GM19099 (cell line): Measurements from ENCODE around the gene ADAM17.

ENCODE experiments used
- POLR2A ChIP-seq: IDR thresholded peaks from 3 replicates; pipeline ENCODE4 v1.6.1; 2011; ENCODE audit warnings: low read depth; ENCODE audit not compliant: insufficient read length; ENCODE audit errors: extremely low read depth

The ADAM17 gene

GRCh38 chr2:9538000-9538507, 17.6 kb downstream of the ADAM17 start:
- no peak for TF ChIP-seq POLR2A

- TF ChIP-seq POLR2A: no peak
These were observed 19.1 kb downstream of the ADAM17 start for GRCh38 chr2:9536504-9536903.

DNA sequence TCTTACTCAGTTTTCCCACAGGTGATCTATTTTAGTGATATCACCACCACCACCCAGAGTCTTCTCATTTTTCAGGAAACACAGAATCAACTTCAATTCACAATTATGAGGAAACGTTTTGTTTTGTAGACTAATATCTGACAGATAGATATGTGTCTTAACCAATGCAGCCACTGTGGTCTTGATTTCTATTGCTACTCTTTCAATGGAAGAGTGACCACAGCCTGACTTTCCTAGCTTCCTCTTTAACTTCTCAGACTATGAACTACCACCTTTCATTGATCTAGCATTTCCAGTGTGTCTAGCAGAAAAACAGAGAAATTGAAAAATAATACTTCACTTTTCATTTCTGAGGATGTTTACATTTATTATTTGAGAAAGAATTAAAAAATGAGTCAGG, 20.5 kb downstream of the ADAM17 start:
- no peak for TF ChIP-seq POLR2A

DNA sequence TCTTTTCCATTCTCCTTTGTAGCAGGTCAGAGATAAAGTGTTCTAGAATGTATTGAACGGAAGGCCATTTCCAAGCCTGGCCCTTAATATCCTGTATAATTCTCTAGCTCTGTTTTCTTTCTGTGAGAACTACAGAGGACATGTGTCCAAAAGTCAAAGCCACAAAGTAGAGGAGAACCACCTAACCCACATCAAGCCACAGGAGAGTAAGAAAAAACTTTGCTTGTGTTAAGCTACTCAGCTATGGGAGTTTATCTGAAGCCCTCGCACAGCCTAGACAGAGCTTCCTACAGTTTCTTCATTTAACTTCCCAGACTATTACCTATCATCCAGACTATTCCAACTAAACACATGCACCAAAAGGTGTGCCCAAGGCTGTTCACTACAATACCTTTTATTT, 22.0 kb downstream of the ADAM17 start:
- no peak for TF ChIP-seq POLR2A

DNA sequence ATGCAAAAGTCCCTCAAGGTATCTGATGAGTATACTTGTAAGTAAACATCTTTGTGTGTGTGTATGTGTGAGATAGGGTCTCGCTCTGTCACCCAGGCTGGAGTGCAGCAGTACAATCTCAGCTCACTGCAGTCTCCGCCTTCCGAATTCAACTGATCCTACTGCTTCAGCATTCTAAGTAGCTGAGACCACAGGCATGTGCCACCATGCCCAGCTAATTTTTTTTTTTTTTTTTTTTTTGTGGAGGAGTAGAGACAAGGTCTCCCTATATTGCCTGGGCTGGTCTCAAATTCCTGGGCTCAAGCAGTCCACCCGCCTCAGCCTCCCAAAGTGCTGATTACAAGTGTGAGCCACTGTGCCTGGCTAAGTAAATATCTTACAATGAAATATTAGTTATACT, 23.2 kb downstream of the ADAM17 start:
- TF ChIP-seq POLR2A: no peak

GRCh38 chr2:9527995-9528787, 27.4 kb downstream of the ADAM17 start:
- TF ChIP-seq POLR2A: no peak

DNA sequence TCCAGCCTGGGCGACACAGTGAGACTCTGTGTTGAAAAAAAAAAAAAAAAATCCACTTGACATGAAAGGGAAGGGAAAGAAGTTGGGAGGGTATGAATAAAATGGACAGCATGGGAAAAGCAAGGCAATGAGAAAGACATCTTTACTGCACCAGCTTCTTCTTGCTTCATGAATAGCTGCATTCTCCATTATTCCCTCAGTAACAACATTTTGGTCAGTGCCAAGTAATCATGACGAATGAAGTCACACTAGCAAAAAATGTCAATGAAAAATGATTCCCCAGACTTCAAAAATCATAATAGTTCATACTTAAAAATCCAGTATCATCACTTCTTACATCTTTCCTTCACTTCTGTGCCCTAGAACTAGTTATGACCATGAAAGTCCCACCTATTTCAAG, 30.4 kb downstream of the ADAM17 start:
- TF ChIP-seq POLR2A: no peak

GRCh38 chr2:9524291-9524690, 31.3 kb downstream of the ADAM17 start:
- TF ChIP-seq POLR2A: no peak

DNA sequence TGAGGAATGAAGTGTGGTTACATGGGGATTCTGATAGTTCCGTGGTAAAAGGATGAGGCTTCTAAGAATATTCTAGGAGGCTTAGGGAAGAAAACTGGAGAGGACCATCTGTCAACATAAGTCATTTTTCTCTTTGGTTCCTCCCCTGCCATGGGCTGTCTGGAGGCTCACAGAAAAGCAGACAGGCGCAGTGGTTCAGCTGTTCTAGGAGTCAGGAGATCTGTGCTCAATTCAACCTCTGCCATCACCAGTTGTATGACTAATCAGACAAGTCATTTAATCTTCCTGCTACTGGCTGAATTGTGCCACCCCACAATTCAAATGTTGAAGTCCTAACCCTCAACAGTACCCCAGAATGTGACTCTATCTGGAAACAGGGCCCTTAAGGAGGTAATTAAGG, 36.4 kb downstream of the ADAM17 start:
- no peak for TF ChIP-seq POLR2A

GRCh38 chr2:9518780-9519179, 36.9 kb downstream of the ADAM17 start:
- TF ChIP-seq POLR2A: no peak

DNA sequence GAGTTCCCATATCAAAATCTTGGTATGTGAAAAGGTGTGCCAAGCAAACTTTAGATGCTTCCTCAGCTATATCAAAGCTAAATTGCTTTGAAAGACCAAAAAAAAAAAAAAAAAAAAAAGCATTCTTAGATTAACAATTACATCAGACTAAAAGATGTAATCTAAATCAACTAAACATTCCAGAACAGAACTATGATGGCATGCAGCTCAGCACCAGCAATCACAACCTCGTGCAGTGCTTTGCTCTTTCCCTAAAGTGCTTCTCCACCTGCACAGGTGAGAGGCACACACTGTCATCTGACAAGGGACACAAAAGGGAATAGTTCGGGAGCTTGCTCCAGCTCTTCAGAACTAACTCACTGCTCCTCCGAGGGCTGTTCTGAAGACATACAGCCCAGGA, 37.5 kb downstream of the ADAM17 start:
- TF ChIP-seq POLR2A: no peak

GRCh38 chr2:9517118-9517782, 38.4 kb downstream of the ADAM17 start:
- no peak for TF ChIP-seq POLR2A

- no peak for TF ChIP-seq POLR2A
These were observed 46.7 kb downstream of the ADAM17 start for GRCh38 chr2:9508931-9509330.

- TF ChIP-seq POLR2A: no peak
These were observed 57.4 kb downstream of the ADAM17 start for GRCh38 chr2:9498210-9498609.

DNA sequence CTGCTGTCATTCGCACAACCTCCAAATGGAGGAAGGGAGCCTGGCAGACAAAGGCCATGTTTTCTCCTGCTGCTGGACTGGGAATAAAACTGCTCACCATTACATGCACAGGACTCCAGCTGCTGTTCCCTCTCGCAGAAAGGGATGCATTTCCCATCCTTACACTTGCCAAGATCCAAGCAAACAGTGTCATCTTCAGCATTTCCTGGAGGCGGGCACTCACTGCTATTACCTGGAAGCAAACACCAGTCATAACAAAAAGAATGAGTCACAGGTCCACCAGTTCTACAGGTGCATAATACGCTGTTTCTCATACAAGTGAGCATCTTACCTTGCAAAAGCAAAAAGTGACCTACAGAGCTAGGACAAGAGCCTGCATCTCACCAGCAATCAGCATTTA, 58.6 kb downstream of the ADAM17 start:
- TF ChIP-seq POLR2A: no peak

DNA sequence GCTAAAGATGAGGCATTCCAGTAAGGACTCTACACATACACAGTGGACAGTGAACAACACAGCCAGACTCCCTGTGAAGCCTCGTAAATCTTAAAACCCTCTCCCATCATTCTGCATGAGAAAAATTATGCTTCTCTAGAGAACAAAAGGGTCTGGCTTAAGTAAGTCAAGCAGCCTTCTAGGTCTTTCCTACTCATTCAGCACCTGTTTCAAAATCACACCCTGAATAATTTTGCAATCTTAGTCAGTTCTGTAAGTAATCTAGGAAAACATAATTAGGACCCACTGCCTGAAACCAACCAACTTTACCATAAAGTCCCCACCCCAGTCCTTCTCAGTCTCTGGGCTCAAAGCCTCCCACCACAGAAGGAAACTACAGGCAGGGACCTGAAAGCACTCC, 61.5 kb downstream of the ADAM17 start:
- TF ChIP-seq POLR2A: no peak

- TF ChIP-seq POLR2A: no peak
These were observed 62.2 kb downstream of the ADAM17 start for GRCh38 chr2:9493478-9493877.

- TF ChIP-seq POLR2A: no peak
These were observed 62.7 kb downstream of the ADAM17 start for GRCh38 chr2:9492927-9493326.
